HG02852 (cell line): Measurements from ENCODE around the gene TMEM178B.

ENCODE experiments used
- ATAC-seq: cut with Tn5 transposase; IDR thresholded peaks from one replicate; pipeline ENCODE4 v1.9.1; 2021; ENCODE audit warnings: mild to moderate bottlenecking, moderate library complexity; ENCODE audit not compliant: unreplicated experiment

The TMEM178B gene

DNA sequence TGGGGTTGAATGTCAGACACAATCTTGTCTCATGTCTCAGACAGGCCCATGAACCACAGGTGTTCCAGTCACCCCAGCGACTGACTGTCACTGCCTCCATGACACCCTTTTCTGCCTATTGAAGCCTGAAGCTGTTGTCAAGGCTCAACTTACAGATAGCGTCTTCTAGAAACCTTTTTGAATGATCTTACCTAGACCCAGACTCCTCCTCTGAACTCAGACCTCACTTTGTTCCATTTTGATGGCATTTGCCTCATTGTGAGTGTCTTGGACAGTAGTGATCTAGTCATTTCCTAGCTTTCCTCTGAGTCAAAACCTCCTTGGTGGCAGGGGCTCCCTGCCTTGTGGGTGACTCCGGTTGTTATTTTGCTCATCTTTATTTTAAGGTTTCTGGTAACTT lies 379.0 kb downstream of the TMEM178B start:
- ATAC-seq, result peak; percentile 78

DNA sequence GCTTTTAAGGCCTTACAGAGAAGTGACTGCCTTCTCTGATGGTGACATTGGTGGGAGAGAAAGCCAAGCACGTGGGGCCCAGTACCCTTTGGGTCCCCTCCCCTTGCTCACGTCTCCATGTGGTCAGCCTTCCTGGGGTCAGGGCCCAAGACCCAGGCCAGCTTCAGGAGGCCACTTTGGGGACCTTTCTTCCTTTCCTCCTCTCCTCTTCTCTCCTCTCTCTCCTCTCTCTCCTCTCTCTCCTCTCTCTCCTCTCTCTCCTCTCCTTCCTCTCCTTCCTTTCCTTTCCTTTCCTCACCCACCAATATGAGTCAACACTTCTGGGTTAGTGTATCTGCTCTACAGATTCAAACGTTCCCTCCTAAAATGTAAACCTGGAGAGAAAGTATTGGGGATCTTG lies 380.5 kb downstream of the TMEM178B start:
- ATAC-seq, result no peak

GRCh38 chr7:141455723-141456122 lies 381.9 kb downstream of the TMEM178B start:
- ATAC-seq, result no peak

- no peak for ATAC-seq
These were observed 382.4 kb downstream of the TMEM178B start for GRCh38 chr7:141456298-141456697.

GRCh38 chr7:141456711-141457110 lies 382.8 kb downstream of the TMEM178B start:
- ATAC-seq, result no peak

DNA sequence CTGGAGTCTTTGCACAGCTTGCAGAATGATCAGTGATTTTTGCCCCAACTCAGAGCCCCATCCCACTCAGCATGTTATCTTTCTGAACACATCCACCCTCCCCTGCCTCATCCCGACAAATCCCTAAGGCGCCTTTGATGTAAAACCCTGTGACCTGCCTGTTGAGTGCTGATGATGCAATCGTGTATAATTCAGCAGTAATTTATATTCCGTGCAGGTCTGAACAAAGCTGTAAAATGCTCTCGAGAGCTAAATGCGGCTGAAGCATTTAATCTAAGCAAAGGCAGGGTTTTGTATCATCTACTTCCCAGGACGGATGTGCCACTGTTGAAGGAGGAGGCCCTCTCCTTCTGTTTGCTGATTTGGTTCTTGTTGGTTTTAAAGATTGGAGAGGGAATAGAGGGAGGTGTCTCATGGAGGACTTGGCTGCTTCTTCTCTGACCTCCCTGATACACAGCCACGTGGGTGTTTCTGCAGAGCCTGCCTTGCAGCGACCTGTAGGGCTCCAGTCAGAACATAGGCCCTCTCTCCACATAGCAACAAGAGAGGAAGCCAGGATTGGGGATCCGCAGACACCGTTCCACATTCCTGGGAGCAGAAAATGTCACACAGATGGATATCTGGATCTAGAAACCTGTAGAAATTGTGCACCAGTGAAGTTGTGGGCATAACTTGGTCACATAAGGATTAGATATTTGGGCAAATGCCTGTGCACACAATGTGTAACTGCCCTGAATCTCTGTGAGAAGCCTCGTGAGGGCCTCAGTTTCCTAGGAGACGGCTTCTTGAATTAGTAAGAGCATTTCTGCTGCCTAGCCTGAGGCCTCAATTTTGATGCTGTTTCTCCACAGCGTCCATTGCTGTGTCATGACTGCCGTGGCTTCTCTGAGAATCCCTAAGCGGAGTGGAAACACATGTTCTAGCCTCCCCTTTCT lies 387.2 kb downstream of the TMEM178B start:
- ATAC-seq, result no peak

DNA sequence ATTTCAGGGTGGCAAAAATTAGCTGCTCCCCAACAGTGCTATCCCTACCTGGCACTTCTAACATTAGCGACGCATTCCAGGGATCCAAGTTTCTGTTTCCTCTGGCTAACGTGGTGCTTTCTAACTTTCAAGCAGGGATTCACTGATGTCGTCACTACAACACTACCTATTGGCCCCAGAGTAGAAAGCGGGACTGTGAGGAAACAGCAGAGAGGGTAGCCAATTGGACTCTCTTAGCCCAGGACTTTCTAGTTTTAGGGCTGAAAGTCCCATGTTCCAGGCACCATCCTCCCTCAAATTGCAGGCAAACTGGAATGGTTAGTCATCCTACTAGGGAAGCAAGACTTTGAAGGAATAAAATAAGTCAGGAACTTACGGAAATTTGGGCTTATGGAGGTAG lies 388.1 kb downstream of the TMEM178B start:
- ATAC-seq, result no peak

DNA sequence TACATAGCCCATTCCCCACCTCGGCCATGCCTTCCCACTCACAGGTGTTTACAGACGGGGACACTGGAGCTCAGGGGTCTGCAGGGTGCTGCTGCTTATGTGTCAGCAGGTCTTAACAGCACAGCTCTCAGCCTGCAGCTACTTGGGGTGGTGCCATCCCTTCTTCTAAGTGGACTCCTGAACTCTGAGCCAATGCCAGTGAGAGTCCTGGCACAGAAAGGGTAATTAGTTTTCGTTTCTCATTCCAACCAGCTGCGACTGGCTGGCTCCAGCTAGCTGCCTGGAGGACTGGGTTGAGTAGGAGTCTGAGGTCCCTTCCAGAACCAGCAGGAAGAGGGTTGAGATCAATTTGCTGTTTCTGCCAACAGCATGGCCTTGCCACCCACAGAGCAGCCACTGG lies 389.1 kb downstream of the TMEM178B start:
- ATAC-seq, result no peak

DNA sequence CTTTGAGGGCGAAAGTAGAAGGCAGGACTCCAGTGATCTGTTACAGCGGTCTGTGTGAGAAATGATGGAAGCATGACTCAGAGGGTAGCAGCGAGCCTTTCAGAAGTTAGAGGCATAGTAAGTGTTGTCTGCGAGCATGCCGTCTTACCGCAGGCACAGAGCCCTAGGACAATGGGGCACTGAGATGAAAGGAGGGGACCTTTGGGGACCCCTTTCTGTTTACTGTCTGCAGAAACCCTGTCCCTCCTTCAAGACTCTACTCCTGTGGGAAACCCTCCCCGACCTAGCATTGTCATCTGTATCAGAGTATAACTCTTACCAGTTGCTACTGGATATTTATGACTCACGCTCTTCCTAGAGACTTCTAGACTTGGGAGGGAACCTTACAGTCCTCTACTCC lies 390.1 kb downstream of the TMEM178B start:
- no peak for ATAC-seq

DNA sequence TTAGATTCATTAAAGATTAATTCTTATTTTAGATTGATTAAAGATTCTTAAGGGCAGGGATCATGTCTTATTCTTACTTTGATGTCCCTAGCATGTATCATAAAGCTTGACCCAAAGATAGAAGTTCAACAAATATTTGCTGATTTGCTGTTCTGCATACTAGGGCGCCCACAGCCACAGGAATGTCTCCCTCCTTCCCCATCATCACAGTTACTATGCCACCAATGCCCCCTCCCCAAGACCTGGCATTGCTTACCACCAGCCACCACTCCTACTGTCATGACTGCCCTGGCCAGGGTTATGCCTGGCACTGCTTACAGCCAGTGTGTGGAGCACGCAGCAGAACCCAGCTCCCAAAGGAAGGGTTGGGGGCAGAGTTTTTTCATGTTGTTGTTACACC lies 390.7 kb downstream of the TMEM178B start:
- no peak for ATAC-seq

GRCh38 chr7:141466151-141466904 lies 392.5 kb downstream of the TMEM178B start:
- no peak for ATAC-seq

GRCh38 chr7:141468341-141468740 lies 394.5 kb downstream of the TMEM178B start:
- no peak for ATAC-seq

DNA sequence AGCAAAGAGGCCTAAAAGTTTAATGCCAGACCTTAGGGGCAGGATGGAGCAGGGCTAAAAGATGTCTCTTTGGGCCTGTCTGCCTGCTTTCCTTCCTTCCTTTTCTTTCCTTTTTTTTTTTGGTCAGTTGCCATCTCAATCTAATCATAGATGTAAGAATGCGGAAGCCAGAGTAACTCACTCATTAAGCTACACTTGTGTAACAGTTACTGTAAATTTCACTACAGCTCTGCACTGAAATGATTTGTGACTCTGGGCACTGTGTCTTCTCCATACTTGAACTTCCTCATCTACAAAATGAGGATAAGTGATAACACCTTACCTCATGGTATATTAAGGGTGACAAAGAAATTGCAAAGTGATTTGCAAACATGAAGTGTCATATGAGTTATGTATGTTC lies 401.8 kb downstream of the TMEM178B start:
- ATAC-seq, result no peak

DNA sequence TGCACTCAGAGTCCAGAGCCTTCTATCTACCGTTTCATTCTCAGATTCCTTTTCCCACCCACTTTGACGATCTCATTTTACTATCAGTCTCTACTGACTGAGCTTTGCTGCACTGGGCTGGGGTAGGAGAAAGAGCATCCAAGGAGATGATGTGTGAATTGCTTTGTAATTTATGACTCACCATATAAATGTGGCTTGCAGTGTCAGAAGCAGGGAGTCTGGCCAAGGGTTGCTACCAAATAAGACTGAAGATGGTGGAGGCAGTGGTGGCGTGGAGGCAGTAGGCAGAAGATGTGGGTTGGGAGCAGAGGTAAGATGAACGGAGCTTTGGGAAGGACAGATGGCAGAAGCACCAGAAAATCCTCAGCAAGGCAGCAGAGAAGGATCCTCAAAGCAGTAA lies 404.0 kb downstream of the TMEM178B start:
- ATAC-seq, result no peak

DNA sequence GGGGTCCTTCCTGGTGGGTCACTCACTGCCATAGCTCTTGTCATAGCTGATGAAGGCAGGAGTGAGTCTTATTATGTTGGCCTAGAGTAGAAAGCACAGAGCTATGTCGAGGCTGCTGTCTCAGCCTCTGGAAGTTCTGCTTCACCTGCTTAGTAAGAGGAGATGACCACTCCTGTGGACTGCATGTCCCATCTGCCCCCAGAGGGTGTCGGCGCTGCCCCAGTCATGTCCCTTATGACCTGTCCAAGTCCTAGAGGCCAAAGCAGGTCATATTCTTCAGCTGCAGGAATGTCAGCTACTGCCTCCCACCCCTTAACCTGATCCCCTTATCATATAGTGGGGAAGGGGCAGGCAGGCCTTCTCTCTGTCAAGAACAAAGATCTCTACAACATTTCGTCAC lies 405.0 kb downstream of the TMEM178B start:
- no peak for ATAC-seq

- ATAC-seq, result no peak
These were observed 407.1 kb downstream of the TMEM178B start for GRCh38 chr7:141480953-141481352.

GRCh38 chr7:141481971-141482370 lies 408.1 kb downstream of the TMEM178B start:
- no peak for ATAC-seq

DNA sequence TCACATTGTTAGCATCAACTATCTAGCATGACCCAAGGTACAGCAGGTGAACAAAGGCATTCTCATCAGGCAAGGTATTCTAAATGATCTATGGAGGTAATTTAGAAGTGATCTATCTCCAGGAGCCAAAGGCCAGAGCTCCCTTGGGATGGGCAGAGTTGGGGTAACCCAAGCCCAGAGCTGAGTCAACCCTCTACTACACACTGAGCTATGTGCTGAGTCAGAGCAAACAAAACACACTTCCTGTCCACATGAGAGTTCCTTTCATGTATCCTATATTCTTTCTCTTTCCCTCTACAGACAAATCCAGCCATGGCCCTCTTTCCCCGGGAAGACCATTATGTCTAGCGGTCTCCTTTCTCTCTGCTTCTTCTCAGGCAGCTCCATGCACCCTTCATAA lies 409.2 kb downstream of the TMEM178B start:
- ATAC-seq, result no peak

DNA sequence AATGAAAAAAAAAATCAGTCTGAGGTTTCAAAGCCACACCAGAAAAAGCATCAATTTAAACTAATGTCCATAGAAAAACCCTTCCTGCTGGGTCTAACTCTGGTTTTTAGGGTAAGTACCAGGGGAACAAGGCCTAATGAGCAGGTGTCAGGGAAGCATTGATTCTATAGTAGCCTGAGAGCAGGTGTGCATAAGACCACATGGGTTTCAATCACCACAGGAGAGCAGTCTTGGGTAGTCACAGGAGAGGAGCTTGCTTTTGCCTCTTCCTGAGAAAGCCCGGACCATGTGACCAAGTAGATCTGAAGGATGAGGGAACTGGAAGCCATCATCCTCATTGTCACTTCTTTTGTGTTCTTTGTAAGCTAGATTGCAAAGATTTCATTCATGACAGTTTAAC lies 411.0 kb downstream of the TMEM178B start:
- no peak for ATAC-seq

- ATAC-seq, result no peak
These were observed 413.1 kb downstream of the TMEM178B start for GRCh38 chr7:141486959-141487358.

DNA sequence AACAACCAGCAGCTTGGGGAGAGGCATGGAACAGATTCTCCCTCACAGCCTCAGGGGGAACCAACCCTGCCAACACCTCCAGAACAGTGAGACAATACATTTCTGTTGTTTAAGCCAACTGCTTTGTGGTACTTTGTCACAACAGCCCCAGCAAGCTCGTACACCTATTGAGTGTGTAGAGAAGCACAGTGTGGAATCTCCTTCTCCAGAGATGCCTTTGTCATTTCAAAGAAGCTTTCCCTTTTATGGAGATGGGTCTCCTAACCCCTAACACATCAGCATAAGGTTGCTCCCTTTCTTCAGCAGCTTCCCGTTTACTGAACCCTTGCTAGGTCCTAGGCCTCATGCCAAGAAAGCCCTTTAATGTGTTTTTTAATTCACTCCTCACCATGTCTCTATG lies 416.6 kb downstream of the TMEM178B start:
- no peak for ATAC-seq

DNA sequence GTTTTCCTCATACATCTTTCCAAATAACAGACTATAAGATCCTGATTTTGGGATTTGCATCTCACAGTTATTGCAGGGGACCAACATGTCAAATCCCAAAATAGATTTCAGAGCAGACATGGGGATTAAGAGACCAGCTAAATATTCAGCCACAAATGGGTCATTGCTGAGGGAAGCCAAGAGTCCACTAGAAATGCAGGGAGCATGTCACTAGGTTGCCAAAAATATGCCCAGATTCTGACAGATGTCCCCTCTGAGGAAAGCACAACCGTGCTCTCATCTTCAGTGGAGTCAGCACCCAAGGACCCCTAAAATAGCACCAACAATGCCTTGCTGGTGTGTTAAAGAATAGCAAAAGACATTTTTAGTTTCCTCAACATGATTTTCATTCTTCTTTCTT lies 421.2 kb downstream of the TMEM178B start:
- no peak for ATAC-seq
